PFSK-1 (cell line): ENCODE data around the gene MGAT3.

Experiments used
- FOXP2 ChIP-seq: optimal IDR thresholded peaks from 2 replicates; pipeline ENCODE3; 2011; ENCODE audit warnings: borderline replicate concordance, control low read depth, inconsistent platforms; ENCODE audit not compliant: insufficient read depth; ENCODE audit errors: extremely low read length, extremely low read depth
- POLR2AphosphoS5 ChIP-seq: IDR thresholded peaks from 2 replicates; pipeline ENCODE4 v1.6.1; 2012; ENCODE audit warnings: low read depth, mild to moderate bottlenecking, control low read depth, low read length, moderate library complexity
- SIN3A ChIP-seq: IDR thresholded peaks from 2 replicates; pipeline ENCODE4 v1.6.1; 2012; ENCODE audit warnings: mild to moderate bottlenecking, low read length, moderate library complexity, borderline replicate concordance; ENCODE audit not compliant: insufficient read depth
- TAF1 ChIP-seq: IDR thresholded peaks from 2 replicates; pipeline ENCODE4 v1.6.1; 2012; ENCODE audit warnings: low read length, control low read depth, borderline replicate concordance; ENCODE audit not compliant: insufficient read depth
- TF ChIP-seq, protein P1 (sequence below), 2 experiments: IDR thresholded peaks; 2 replicates each; pipeline versions ENCODE4 v1.6.1 to v1.8.0; 2011 to 2012; ENCODE audit warnings: low read depth in 2 of 2, low read length in 2 of 2, control low read depth in 1 of 2, inconsistent platforms in 1 of 2, mild to moderate bottlenecking in 1 of 2, moderate library complexity in 1 of 2; ENCODE audit not compliant: insufficient read depth in 1 of 2

The MGAT3 gene

DNA sequence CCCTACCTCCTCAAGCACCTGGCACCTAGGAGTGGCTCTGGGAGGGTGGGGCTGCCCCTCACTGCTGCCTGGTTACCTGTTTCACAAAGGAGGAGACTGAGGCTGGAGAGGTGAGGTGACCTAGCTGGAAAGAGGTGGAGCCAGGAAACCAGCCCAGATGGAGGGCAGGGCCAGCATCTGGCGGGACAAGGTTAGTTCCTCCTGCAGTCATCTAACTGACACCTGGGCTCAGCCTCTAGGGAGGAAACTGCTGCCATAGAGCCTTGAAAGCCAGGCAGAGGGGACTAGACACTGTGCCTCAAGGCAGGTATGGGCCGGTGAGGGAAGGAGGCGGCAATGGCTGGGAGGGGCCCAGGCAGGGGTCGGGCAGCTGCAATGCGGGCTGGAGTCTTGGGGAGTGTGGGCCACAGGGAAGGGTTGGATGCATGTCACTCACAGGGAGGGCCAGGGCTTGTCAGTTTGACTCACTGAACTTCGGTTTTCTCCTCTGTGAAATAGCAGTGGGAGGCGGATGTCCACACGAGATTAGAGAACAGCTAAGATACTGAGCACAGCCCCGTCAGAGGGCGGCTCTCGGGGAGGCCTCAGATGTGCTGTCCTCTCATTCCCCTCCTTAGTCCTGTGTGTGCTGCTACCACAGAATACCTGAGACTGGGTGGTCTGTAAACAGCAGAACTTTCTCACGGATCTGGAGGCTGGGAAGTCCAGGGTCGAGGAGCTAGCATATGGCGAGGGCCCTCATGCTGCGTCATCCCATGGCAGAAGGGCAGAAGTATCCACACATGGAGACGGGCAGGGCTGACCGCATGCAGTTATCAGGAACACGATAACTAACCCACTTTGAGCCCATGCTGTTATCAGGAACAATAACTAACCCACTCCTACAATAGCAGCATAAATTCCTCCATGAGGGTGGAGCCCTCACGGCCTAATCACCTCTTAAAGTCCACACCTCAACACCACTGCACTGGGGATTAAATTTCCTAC lies 16.1 kb downstream of the MGAT3 start:
- no peak for TF ChIP-seq FOXP2
- no peak for TF ChIP-seq POLR2AphosphoS5
- TF ChIP-seq TAF1, result no peak
- TF ChIP-seq, protein P1, sequence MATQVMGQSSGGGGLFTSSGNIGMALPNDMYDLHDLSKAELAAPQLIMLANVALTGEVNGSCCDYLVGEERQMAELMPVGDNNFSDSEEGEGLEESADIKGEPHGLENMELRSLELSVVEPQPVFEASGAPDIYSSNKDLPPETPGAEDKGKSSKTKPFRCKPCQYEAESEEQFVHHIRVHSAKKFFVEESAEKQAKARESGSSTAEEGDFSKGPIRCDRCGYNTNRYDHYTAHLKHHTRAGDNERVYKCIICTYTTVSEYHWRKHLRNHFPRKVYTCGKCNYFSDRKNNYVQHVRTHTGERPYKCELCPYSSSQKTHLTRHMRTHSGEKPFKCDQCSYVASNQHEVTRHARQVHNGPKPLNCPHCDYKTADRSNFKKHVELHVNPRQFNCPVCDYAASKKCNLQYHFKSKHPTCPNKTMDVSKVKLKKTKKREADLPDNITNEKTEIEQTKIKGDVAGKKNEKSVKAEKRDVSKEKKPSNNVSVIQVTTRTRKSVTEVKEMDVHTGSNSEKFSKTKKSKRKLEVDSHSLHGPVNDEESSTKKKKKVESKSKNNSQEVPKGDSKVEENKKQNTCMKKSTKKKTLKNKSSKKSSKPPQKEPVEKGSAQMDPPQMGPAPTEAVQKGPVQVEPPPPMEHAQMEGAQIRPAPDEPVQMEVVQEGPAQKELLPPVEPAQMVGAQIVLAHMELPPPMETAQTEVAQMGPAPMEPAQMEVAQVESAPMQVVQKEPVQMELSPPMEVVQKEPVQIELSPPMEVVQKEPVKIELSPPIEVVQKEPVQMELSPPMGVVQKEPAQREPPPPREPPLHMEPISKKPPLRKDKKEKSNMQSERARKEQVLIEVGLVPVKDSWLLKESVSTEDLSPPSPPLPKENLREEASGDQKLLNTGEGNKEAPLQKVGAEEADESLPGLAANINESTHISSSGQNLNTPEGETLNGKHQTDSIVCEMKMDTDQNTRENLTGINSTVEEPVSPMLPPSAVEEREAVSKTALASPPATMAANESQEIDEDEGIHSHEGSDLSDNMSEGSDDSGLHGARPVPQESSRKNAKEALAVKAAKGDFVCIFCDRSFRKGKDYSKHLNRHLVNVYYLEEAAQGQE (IDR thresholded peaks at IDR 0.05; ENCODE audit: insufficient read depth in 1 of 2, low read depth in 2 of 2, low read length in 2 of 2), result no peak
- no peak for TF ChIP-seq SIN3A

DNA sequence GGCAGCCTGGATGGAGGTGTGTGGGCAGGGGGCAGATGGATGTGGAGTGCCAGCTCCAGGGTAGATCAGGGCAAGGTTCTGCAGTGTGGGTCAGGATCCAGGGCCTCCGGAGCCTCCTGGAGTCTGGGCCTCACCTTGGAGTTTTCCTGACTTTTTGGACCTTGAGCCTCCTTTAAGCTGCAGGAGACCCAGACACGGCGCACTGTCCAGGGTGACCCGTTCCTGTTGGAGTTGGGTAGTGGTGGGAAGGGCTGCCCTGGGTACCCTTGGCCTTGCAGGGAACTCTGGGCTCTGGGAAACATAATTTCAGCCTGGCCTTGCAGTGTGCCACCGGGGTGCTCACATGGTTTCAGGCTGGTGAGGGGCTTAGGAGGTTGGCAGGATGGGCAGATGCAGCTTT lies 17.0 kb downstream of the MGAT3 start:
- TF ChIP-seq, protein P1 (IDR thresholded peaks at IDR 0.05; ENCODE audit: insufficient read depth in 1 of 2, low read depth in 2 of 2, low read length in 2 of 2), result no peak
- TF ChIP-seq TAF1 (no peak), POLR2AphosphoS5 (no peak), FOXP2 (no peak), SIN3A (no peak)

DNA sequence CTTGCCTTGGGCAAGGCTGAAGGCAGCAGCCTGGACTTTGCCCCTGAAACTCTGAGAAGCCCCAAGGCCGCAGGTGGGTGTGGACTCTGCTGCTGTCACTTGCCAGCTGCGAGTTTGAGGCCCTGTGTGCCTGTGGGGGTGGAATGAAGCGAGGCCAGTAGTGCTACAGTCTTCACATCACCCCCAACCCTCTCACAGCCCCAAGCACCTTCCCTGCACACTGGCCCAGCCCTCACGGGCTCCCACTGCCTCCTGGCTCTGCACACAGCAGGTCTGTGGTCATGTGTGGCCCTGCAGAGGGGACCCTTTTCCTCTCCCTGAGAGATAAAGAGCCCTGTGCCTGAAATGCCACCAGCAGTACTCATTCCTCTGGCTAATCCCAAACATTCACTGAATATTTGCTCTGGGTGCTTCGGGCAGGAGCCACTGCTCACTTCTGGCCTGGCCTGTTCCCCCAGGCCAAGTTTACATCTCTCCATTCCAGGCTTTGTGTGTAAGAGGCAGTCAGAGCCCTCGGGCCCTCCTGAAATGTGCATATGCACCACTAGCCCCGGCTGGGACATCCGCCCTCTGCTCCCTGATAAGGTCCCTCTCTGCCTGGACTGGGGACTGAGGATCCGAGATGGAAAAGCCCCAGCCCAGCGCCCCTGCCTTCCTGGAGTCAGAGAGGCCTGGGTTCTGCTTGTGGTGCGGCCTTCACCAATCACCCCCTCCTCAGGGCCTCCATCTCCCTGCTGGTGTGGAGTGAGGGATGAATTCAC lies 17.7 kb downstream of the MGAT3 start:
- TF ChIP-seq FOXP2, result no peak
- TF ChIP-seq, protein P1 (IDR thresholded peaks at IDR 0.05; ENCODE audit: insufficient read depth in 1 of 2, low read depth in 2 of 2, low read length in 2 of 2), result no peak
- TF ChIP-seq TAF1, result no peak
- no peak for TF ChIP-seq POLR2AphosphoS5
- TF ChIP-seq SIN3A, result no peak

DNA sequence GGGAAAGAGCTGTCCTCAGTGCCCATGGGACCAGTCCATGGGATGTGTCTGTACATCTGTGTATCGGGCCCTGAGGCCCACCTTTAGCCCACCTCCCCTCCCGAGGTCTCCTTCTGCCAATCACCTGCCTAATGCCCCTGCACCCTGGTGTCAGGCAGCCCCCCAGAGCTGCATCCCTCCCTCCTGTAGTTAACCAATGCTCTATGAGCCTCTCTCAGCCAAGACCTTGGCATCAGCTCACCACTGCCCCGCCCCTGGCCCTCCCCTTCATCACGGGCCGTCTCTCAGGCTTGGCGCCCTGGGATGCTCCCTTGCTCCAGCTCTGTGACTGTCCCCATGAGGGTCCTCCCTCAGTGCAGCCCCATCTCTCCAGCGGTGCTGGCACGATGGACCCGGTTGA lies 18.5 kb downstream of the MGAT3 start:
- TF ChIP-seq FOXP2 (no peak), TAF1 (no peak), POLR2AphosphoS5 (no peak), SIN3A (no peak)
- TF ChIP-seq, protein P1 (IDR thresholded peaks at IDR 0.05; ENCODE audit: insufficient read depth in 1 of 2, low read depth in 2 of 2, low read length in 2 of 2), result no peak
